ENCODE data around the gene ZNHIT2. TPM values are rescaled to one million over a fixed set of nuclear protein-coding genes. Genes with fewer than 3 reads are reported as not detected.

The ZNHIT2 gene
- total and polyA plus RNA-seq, 2 of the 13 experiments (the other 11 are each of a cell fraction or from before 2014, with no cell fraction given): 1.1 to 6.5 TPM

GRCh38 chr11:65087827-65088226 lies 29.7 kb downstream of the ZNHIT2 start:
- Histone ChIP-seq H3K4me3 (replicated peaks in 1 of 3; ENCODE audit: insufficient read depth in 1 of 3, low read depth in 2 of 3, low read length in 3 of 3) (no peak overlapping the region), H3K4me2 (ENCODE audit: low read depth, low read length) (no peak overlapping the region), H3K4me1 (ENCODE audit: insufficient read depth, low read length) (peaks cover 26% of the 10 kb centered on the region), H2AFZ (ENCODE audit: low read length) (no peak overlapping the region), H3K9ac (ENCODE audit: insufficient read depth, low read depth, low read length) (no peak overlapping the region), H3K27me3 (ENCODE audit: control insufficient read depth in 1 of 2, insufficient read depth in 2 of 2, low read length in 2 of 2) (no peaks in the 10 kb centered on the region; a peak in 1 of 5 replicates), H3K36me3 (replicated peaks in 1 of 2; ENCODE audit: control insufficient read depth in 1 of 2, insufficient read depth in 2 of 2, low read length in 2 of 2) (peaks cover 13 to 18% of the 10 kb centered on the region in 2 experiments; a peak in 3 of 5 replicates), H4K20me1 (ENCODE audit: insufficient read depth, low read length) (no peaks in the 10 kb centered on the region), H3K9me3 (ENCODE audit: low read length) (no peaks in the 10 kb centered on the region), H3K27ac (ENCODE audit: extremely low read length, insufficient read depth, low read length) (no peak overlapping the region), H3K79me2 (ENCODE audit: insufficient read depth, low read length) (peaks cover 20% of the 10 kb centered on the region)
- 100% methylated on average over 1 of the region's 15 CpGs for WGBS (ENCODE audit: low lambda C conversion rate)
- in situ Hi-C loops (cut with HindIII; ENCODE audit: extremely low pct_ligation_motif_present, low pct_unique_long_range_greater_than_20kb): no loop called here
- no peak for TF ChIP-seq ZNF652 (CRISPR knock-in tag; IDR thresholded peaks at IDR 0.05; ENCODE audit: borderline replicate concordance, low read depth)
- TF ChIP-seq ZNF687 (CRISPR knock-in tag; IDR thresholded peaks at IDR 0.05): 0 out of 2 replicates have a peak, but pooled peaks have one; percentile 9
- no peak for TF ChIP-seq NR2F6 (IDR thresholded peaks at IDR 0.05)
- TF ChIP-seq NR2F6 (CRISPR knock-in tag; IDR thresholded peaks at IDR 0.05): no peak
- TF ChIP-seq RBFOX2 (IDR thresholded peaks at IDR 0.05; ENCODE audit: low read depth, low read length): 0 out of 2 replicates have a peak, but pooled peaks have one; percentile 27
- TF ChIP-seq IRF2 (CRISPR knock-in tag; IDR thresholded peaks at IDR 0.05): no peak
- no peak for TF ChIP-seq POGZ (CRISPR knock-in tag; IDR thresholded peaks at IDR 0.05)
- TF ChIP-seq CHD4 (IDR thresholded peaks at IDR 0.05; ENCODE audit: borderline replicate concordance, low read length): no peak
- TF ChIP-seq IKZF4 (CRISPR knock-in tag; IDR thresholded peaks at IDR 0.05; ENCODE audit: borderline replicate concordance, low read depth, not compliant biosample characterization): no peak
- TF ChIP-seq MAFK (conservative IDR thresholded peaks at IDR 0.05 in 1 of 2, IDR thresholded peaks at IDR 0.05 in 1 of 2; ENCODE audit: low read length in 2 of 2): no peak
- DNase-seq (ENCODE audit: low spot score) (no peak), ATAC-seq (no peak), FAIRE-seq (no peak)
- ChIA-PET CTCF (ENCODE audit: low intra/inter-chr PET ratio, low total read pairs) (no interaction called here), POLR2A (no interaction called here)
- BruUV-seq (replicated peaks): no TSS peak
- intact Hi-C loops (cut with micrococcal nuclease; ENCODE audit: unreplicated experiment): no loop called here
